HEK293 (cell line): ENCODE data around the gene B4GALNT1.
"Not testable (repeated sequence)": the region's sequence is repeated elsewhere in the genome, so short reads cannot be mapped to it uniquely, and the experiment has no call there.

Experiments
- CTCF ChIA-PET: fragments of 350-600 bp; formaldehyde crosslinking; extraction: SDS; loops from one replicate; lab custom pipeline; 2021; ENCODE audit warnings: antibody characterized with exemption; lab: Yijun Ruan, JAX
- POLR2A ChIA-PET: fragments of 300-600 bp; formaldehyde crosslinking; extraction: SDS; loops from one replicate; lab custom pipeline; 2020; ENCODE audit warnings: antibody characterized with exemption, inconsistent platforms; lab: Yijun Ruan, JAX
- H3K27ac ChIP-seq: fragments of 200-500 bp; sonication (Bioruptor generic); 2 replicates; pipeline ENCODE4 v1.5.1; 2014; ENCODE audit warnings: low read depth, low read length, control low read depth, inconsistent platforms; ENCODE audit errors: extremely low read depth
- H3K36me3 ChIP-seq, 2 experiments: fragments of 200-500 bp in 1 of 2; sonication (Bioruptor generic) in 1 of 2; 1 replicate in 1 of 2; 2 replicates in 1 of 2; pipeline ENCODE4 v1.5.1; 2014 to 2017; ENCODE audit warnings: inconsistent platforms in 2 of 2, low read length in 2 of 2; ENCODE audit not compliant: control insufficient read depth in 2 of 2, insufficient read depth in 1 of 2
- H3K4me1 ChIP-seq: fragments of 200-500 bp; sonication (Bioruptor generic); 2 replicates; pipeline ENCODE4 v1.5.1; 2014; ENCODE audit warnings: mild to moderate bottlenecking, low read length, inconsistent platforms; ENCODE audit not compliant: control insufficient read depth, insufficient read depth
- H3K4me3 ChIP-seq: 2 replicates; pipeline ENCODE4 v1.5.1; 2011; ENCODE audit warnings: low read depth, mild to moderate bottlenecking, control low read depth, low read length, moderate library complexity
- H3K9me3 ChIP-seq: fragments of 200-500 bp; sonication (Bioruptor generic); 2 replicates; pipeline ENCODE4 v1.5.1; 2014; ENCODE audit warnings: low read depth, low read length, inconsistent platforms; ENCODE audit not compliant: control insufficient read depth, insufficient read depth
- EGR2 ChIP-seq: fragments of 450-650 bp; formaldehyde crosslinking; IDR thresholded peaks from 2 replicates; pipeline ENCODE4 v1.5.1; 2016; ENCODE audit warnings: low read depth, missing biosample characterization, missing genetic modification characterization
- GLI4 ChIP-seq: fragments of 450-650 bp; formaldehyde crosslinking; IDR thresholded peaks from 2 replicates; pipeline ENCODE4 v1.5.1; 2016; ENCODE audit warnings: missing biosample characterization, missing genetic modification characterization
- KLF17 ChIP-seq: fragments of 450-650 bp; formaldehyde crosslinking; IDR thresholded peaks from 2 replicates; pipeline ENCODE4 v1.5.1; 2016; ENCODE audit warnings: missing biosample characterization, missing genetic modification characterization
- RBAK ChIP-seq: fragments of 450-650 bp; formaldehyde crosslinking; IDR thresholded peaks from 2 replicates; pipeline ENCODE4 v1.5.1; 2016; ENCODE audit warnings: missing biosample characterization, missing genetic modification characterization
- YY1 ChIP-seq: fragments of 450-650 bp; formaldehyde crosslinking; IDR thresholded peaks from 2 replicates; pipeline ENCODE4 v1.5.1; 2018; ENCODE audit warnings: missing biosample characterization, missing genetic modification characterization
- ZNF133 ChIP-seq: fragments of 450-650 bp; formaldehyde crosslinking; IDR thresholded peaks from 2 replicates; pipeline ENCODE4 v1.5.1; 2016; ENCODE audit warnings: missing biosample characterization, missing genetic modification characterization
- ZNF248 ChIP-seq: fragments of 450-650 bp; formaldehyde crosslinking; IDR thresholded peaks from 2 replicates; pipeline ENCODE4 v1.5.1; 2017; ENCODE audit warnings: missing biosample characterization, missing genetic modification characterization
- ZNF311 ChIP-seq: fragments of 450-650 bp; formaldehyde crosslinking; IDR thresholded peaks from 2 replicates; pipeline ENCODE4 v1.5.1; 2017; ENCODE audit warnings: missing biosample characterization, missing genetic modification characterization, borderline replicate concordance
- ZNF518A ChIP-seq: fragments of 450-650 bp; formaldehyde crosslinking; conservative IDR thresholded peaks from 2 replicates; pipeline ENCODE4 v1.5.1; 2016; ENCODE audit warnings: low read depth, missing biosample characterization, missing genetic modification characterization
- ZNF658 ChIP-seq: fragments of 450-650 bp; formaldehyde crosslinking; IDR thresholded peaks from 2 replicates; pipeline ENCODE4; 2016; ENCODE audit warnings: missing biosample characterization, missing genetic modification characterization

B4GALNT1 gene

GRCh38 chr12:57618966-57619433, 14.0 kb downstream of the B4GALNT1 start (continued):
- TF ChIP-seq ZNF518A (tag by site-specific recombination) (no peak), YY1 (tag by site-specific recombination) (no peak)

- CTCF ChIA-PET, result interaction anchor here (1.6 kb wide), 1 partner anchor 12 kb away, joined by 4 read pairs; no protein-coding TSS in a partner anchor
- H3K27ac ChIP-seq, POLR2A ChIA-PET, H3K9me3 ChIP-seq, H3K4me1 ChIP-seq, H3K4me3 ChIP-seq: not testable (repeated sequence)
- peaks cover 0 to 62% of the 10 kb centered on the region in 2 experiments; a peak in 1 of 3 replicates for H3K36me3 ChIP-seq
Measured at GRCh38 chr12:57618431-57618830, 14.6 kb downstream of the B4GALNT1 start.

GRCh38 chr12:57617942-57618341, 15.1 kb downstream of the B4GALNT1 start:
- H3K27ac ChIP-seq, result no peak overlapping the region
- TF ChIP-seq ZNF133 (tag by site-specific recombination) (no peak), ZNF311 (tag by site-specific recombination) (no peak), RBAK (tag by site-specific recombination) (no peak), GLI4 (tag by site-specific recombination) (no peak), ZNF658 (tag by site-specific recombination) (no peak)
- ChIA-PET CTCF (interaction anchor here (0.7 kb wide), 1 partner anchor 15 kb away, joined by 4 read pairs; no protein-coding TSS in a partner anchor), POLR2A (no interaction called here)
- H3K9me3 ChIP-seq, result no peaks in the 10 kb centered on the region
- H3K36me3 ChIP-seq, result peaks cover 0 to 66% of the 10 kb centered on the region in 2 experiments; a peak in 1 of 3 replicates
- H3K4me3 ChIP-seq, result no peak overlapping the region
- H3K4me1 ChIP-seq, result no peaks in the 10 kb centered on the region

GRCh38 chr12:57616383-57617101, 16.5 kb downstream of the B4GALNT1 start:
- ChIA-PET POLR2A (interaction anchor here (0.6 to 2.3 kb wide), 2 partner anchors 11 to 25 kb away, joined by 3 to 7 read pairs; no protein-coding TSS in a partner anchor), CTCF (interaction anchor here (0.9 to 5.7 kb wide), 3 partner anchors 21 to 110 kb away, joined by 3 to 54 read pairs (median 9); no protein-coding TSS in a partner anchor)
- Histone ChIP-seq H3K27ac (no peak overlapping the region), H3K4me1 (peaks cover 2% of the 10 kb centered on the region; the same call in 1 of the 2 replicates), H3K4me3 (no peak overlapping the region), H3K36me3 (peaks cover 0 to 57% of the 10 kb centered on the region in 2 experiments; a peak in 1 of 3 replicates), H3K9me3 (no peaks in the 10 kb centered on the region)
- no peak for TF ChIP-seq ZNF248
- TF ChIP-seq EGR2 (tag by site-specific recombination), result peak; percentile 54; the same call in 1 of the 2 replicates
- TF ChIP-seq KLF17 (tag by site-specific recombination), result peak; percentile 89
